CD4-positive, alpha-beta T cell (primary cell): ENCODE data around the gene PPIF. TPM values are rescaled to one million over a fixed set of nuclear protein-coding genes. Genes with fewer than 3 reads are reported as not detected.

Experiments
- ATAC-seq: fragments of 200-7000 bp; cut with Tn5 transposase; one replicate; pipeline ENCODE4 v1.10.0; 2022; ENCODE audit warnings: mild to moderate bottlenecking; ENCODE audit not compliant: poor library complexity
- CTCF ChIA-PET: fragments of 350-600 bp; sonication (Branson Sonifier 250); formaldehyde crosslinking; loops from one replicate; lab custom pipeline; 2021; ENCODE audit warnings: antibody characterized with exemption, inconsistent platforms; lab: Charles Lee
- POLR2A ChIA-PET: fragments of 350-600 bp; sonication (Branson Sonifier 250); formaldehyde crosslinking; loops from one replicate; lab custom pipeline; 2021; ENCODE audit warnings: antibody characterized with exemption, inconsistent platforms; lab: Charles Lee
- DNase-seq, 14 experiments: peaks; one replicate each; pipeline ENCODE4 v3.0.0-alpha.2; 2013 to 2020; ENCODE audit warnings: mixed read lengths in 2 of 14
- H3K27ac ChIP-seq, 2 donors: one replicate each; pipeline versions ENCODE4 v1.5.1 to v1.7.0; 2013; ENCODE audit warnings: low read length in 2 of 2, low read depth in 1 of 2, mild to moderate bottlenecking in 1 of 2
- H3K27me3 ChIP-seq, 2 experiments: 1 replicate in 1 of 2; 2 replicates in 1 of 2; pipeline versions ENCODE4 v1.6.1 to v1.7.0; 2013; ENCODE audit warnings: low read length in 2 of 2, control low read depth in 1 of 2, mild to moderate bottlenecking in 1 of 2, moderate library complexity in 1 of 2; ENCODE audit not compliant: insufficient read depth in 2 of 2, control insufficient read depth in 1 of 2
- H3K36me3 ChIP-seq: one replicate; pipeline ENCODE4 v1.6.1; 2013; ENCODE audit warnings: low read length, control low read depth; ENCODE audit not compliant: insufficient read depth
- H3K4me1 ChIP-seq: one replicate; pipeline ENCODE4 v1.6.1; 2013; ENCODE audit warnings: low read length, control low read depth; ENCODE audit not compliant: insufficient read depth
- H3K4me3 ChIP-seq: one replicate; pipeline ENCODE4 v1.5.1; 2013; ENCODE audit warnings: mild to moderate bottlenecking, low read length, moderate library complexity
- H3K9me3 ChIP-seq, 2 experiments: 1 replicate in 1 of 2; 2 replicates in 1 of 2; pipeline versions ENCODE4 v1.6.1 to v1.7.0; 2013; ENCODE audit warnings: low read length in 2 of 2, mild to moderate bottlenecking in 2 of 2, control low read depth in 1 of 2, moderate library complexity in 1 of 2; ENCODE audit not compliant: control insufficient read depth in 1 of 2, insufficient read depth in 1 of 2
- H3K27ac Mint-ChIP-seq: one replicate; pipeline ENCODE4 v1.8.0; 2020; ENCODE audit warnings: mixed read lengths
- H3K27me3 Mint-ChIP-seq: one replicate; pipeline ENCODE4 v1.8.0; 2021; ENCODE audit warnings: mixed read lengths
- H3K36me3 Mint-ChIP-seq: one replicate; pipeline ENCODE4 v1.8.0; 2021; ENCODE audit warnings: low read depth, mixed read lengths
- H3K4me1 Mint-ChIP-seq: one replicate; pipeline ENCODE4 v1.8.0; 2021; ENCODE audit warnings: low read depth, mixed read lengths
- H3K4me3 Mint-ChIP-seq: one replicate; pipeline ENCODE4 v1.8.0; 2020; ENCODE audit warnings: mild to moderate bottlenecking, mixed read lengths
- H3K9me3 Mint-ChIP-seq: one replicate; pipeline ENCODE4 v1.8.0; 2020; ENCODE audit warnings: mixed read lengths
- CTCF ChIP-seq: fragments of 200-600 bp; IDR thresholded peaks from one replicate; pipeline ENCODE4 v1.8.0; 2022; ENCODE audit warnings: antibody characterized with exemption, mild to moderate bottlenecking
- intact Hi-C, 2 experiments: fragments of 100-400 bp; cut with DNase I in 1 of 2; cut with micrococcal nuclease in 1 of 2; formaldehyde crosslinking; loops; one replicate each; pipeline versions ENCODE4 v1.15.1 to v1.9.0; 2023 to 2025; cut with DNase I, micrococcal nuclease
- total RNA-seq, 174 experiments: library from RNA in 2 of 174; stranded (reverse) in 2 of 174; gene quantifications; one replicate each; pipeline ENCODE4 v1.2.3 and lab custom pipeline; 2021 to 2026

PPIF gene
- total RNA-seq, 2 experiments from 2014 or later: 42.4 to 42.7 TPM

- H3K4me3 Mint-ChIP-seq: no peak overlapping the region
- H3K36me3 Mint-ChIP-seq: no peaks in the 10 kb centered on the region
- no peak overlapping the region for H3K27ac ChIP-seq
- H3K9me3 Mint-ChIP-seq: no peaks in the 10 kb centered on the region
- H3K9me3 ChIP-seq: peaks cover 0 to 3% of the 10 kb centered on the region in 2 experiments
- H3K27ac Mint-ChIP-seq: no peak overlapping the region
- H3K4me3 ChIP-seq: no peak overlapping the region
- ATAC-seq (no peak), DNase-seq (peak in 1 of 14 experiments; percentile 2)
- H3K27me3 ChIP-seq: no peaks in the 10 kb centered on the region
- no peaks in the 10 kb centered on the region for H3K27me3 Mint-ChIP-seq
- no peaks in the 10 kb centered on the region for H3K36me3 ChIP-seq
- H3K4me1 ChIP-seq: peaks cover 11% of the 10 kb centered on the region
- H3K4me1 Mint-ChIP-seq: no peaks in the 10 kb centered on the region
- ChIA-PET POLR2A (no interaction called here), CTCF (no interaction called here)
- intact Hi-C loops: loop anchor here in 1 of 2 experiments (10.0 kb wide), 2 partner anchors 366 to 1036 kb away; no protein-coding TSS in a partner anchor
- no peak for TF ChIP-seq CTCF
Measured at GRCh38 chr10:79340646-79341244, 6.5 kb upstream of the PPIF start.

GRCh38 chr10:79342295-79342761 is 4.9 kb upstream of the PPIF start:
- DNase-seq (peak in 1 of 14 experiments; percentile 20), ATAC-seq (no peak)
- no peak for TF ChIP-seq CTCF
- no peaks in the 10 kb centered on the region for H3K9me3 Mint-ChIP-seq
- Histone ChIP-seq H3K4me1 (peaks cover 22% of the 10 kb centered on the region), H3K9me3 (peaks cover 0 to 3% of the 10 kb centered on the region in 2 experiments), H3K27me3 (no peaks in the 10 kb centered on the region), H3K27ac (no peak overlapping the region), H3K36me3 (no peaks in the 10 kb centered on the region), H3K4me3 (no peak overlapping the region)
- CTCF ChIA-PET: no interaction called here
- peaks cover 4% of the 10 kb centered on the region for H3K4me1 Mint-ChIP-seq
- POLR2A ChIA-PET: interaction anchor here (1.6 kb wide), 1 partner anchor 19 kb away, joined by 6 read pairs; no protein-coding TSS in a partner anchor
- intact Hi-C loops: loop anchor here in 1 of 2 experiments (10.0 kb wide), 2 partner anchors 368 to 1038 kb away; no protein-coding TSS in a partner anchor
- H3K27ac Mint-ChIP-seq: no peak overlapping the region
- H3K27me3 Mint-ChIP-seq: no peaks in the 10 kb centered on the region
- H3K36me3 Mint-ChIP-seq: no peaks in the 10 kb centered on the region
- no peak overlapping the region for H3K4me3 Mint-ChIP-seq

DNA sequence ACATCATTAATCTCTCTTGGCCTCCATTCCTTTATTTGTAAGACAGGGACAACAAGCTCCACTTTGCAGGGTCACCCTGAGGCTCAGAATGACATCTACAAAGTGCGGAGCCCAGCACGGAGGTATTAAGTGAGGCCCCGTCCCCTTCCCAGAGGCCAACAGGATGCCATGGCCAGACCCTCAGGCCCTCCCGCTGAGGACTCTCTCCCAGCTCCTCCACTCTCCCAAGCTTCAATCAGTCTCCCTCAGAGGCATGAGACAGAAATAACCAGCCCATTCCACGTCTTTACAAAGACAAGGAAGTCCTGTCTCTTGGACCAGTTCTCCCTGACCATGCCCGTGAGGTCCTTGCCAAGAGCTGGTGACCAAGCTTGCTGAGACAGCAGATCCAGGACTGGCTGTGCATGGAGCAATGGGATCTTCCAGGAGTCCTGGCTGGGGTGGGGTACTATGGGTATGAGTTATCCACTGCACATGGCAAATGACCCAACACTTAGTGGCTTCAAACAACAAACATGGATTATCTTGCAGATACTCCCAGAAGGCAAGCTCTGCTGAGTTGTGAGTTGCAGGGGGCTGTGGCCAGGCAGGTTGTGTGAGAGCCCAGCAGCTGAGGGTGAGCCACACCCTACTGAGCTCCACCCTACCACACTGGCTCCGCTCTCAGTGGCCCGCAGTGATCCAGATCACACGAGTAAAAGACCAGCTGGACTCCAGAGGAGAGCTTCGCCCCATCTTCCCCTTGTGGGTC is 4.3 kb upstream of the PPIF start:
- no peaks in the 10 kb centered on the region for H3K9me3 ChIP-seq
- no peak overlapping the region for H3K4me3 ChIP-seq
- POLR2A ChIA-PET: interaction anchor here (1.6 kb wide), 1 partner anchor 19 kb away, joined by 6 read pairs; no protein-coding TSS in a partner anchor
- peaks cover 25% of the 10 kb centered on the region for H3K4me1 ChIP-seq
- TF ChIP-seq CTCF: no peak
- Mint-ChIP-seq H3K36me3 (no peaks in the 10 kb centered on the region), H3K4me1 (peaks cover 5% of the 10 kb centered on the region), H3K9me3 (no peaks in the 10 kb centered on the region), H3K27me3 (no peaks in the 10 kb centered on the region), H3K4me3 (no peak overlapping the region), H3K27ac (no peak overlapping the region)
- DNase-seq (peak in 1 of 14 experiments; percentile 29), ATAC-seq (no peak)
- H3K27ac ChIP-seq: no peak overlapping the region
- H3K27me3 ChIP-seq: no peaks in the 10 kb centered on the region
- CTCF ChIA-PET: no interaction called here
- no peaks in the 10 kb centered on the region for H3K36me3 ChIP-seq
- intact Hi-C loops: loop anchor here in 1 of 2 experiments (10.0 kb wide), 2 partner anchors 368 to 1038 kb away; no protein-coding TSS in a partner anchor
